Prostate gland (tissue), 2 donors: ENCODE measurements around the gene OGFOD1. TPM values are rescaled to one million over a fixed set of nuclear protein-coding genes. Genes with fewer than 3 reads are reported as not detected.

ENCODE experiments used
- DNase-seq: peaks from one replicate; pipeline ENCODE4 v3.0.0-alpha.2; 2019; ENCODE audit warnings: low spot score
- H3K27ac ChIP-seq, 2 donors: fragments of 200-600 bp; sonication (generic); 2 replicates each; pipeline ENCODE4 v1.5.1; 2017 to 2019
- H3K27me3 ChIP-seq: fragments of 200-600 bp; sonication (generic); replicated peaks from 2 replicates; pipeline ENCODE4 v1.5.1; 2019; ENCODE audit not compliant: insufficient read depth
- H3K36me3 ChIP-seq, 2 donors: fragments of 200-600 bp; sonication (generic); 1 replicate in 1 of 2; 2 replicates in 1 of 2; pipeline versions ENCODE4 v1.5.1 to v1.8.1; 2017 to 2019
- H3K4me1 ChIP-seq: fragments of 200-600 bp; sonication (generic); replicated peaks from 2 replicates; pipeline ENCODE4 v1.5.1; 2019
- H3K4me3 ChIP-seq, 2 donors: fragments of 200-600 bp; sonication (generic); 2 replicates each; pipeline ENCODE4 v1.5.1; 2017 to 2019
- H3K9me3 ChIP-seq: fragments of 200-600 bp; sonication (generic); 2 replicates; pipeline ENCODE4 v1.5.1; 2017
- CTCF ChIP-seq, 4 experiments: fragments of 200-600 bp in 2 of 4; fragments of 450-650 bp in 2 of 4; sonication (generic) in 2 of 4; IDR thresholded peaks; 1 replicate in 3 of 4; 2 replicates in 1 of 4; pipeline ENCODE4 v1.5.1; 2016 to 2019; ENCODE audit warnings: antibody characterized with exemption in 4 of 4, mild to moderate bottlenecking in 2 of 4, moderate library complexity in 2 of 4
- POLR2A ChIP-seq: fragments of 450-650 bp; IDR thresholded peaks from one replicate; pipeline ENCODE4 v1.6.1; 2016; ENCODE audit warnings: antibody characterized with exemption, mild to moderate bottlenecking
- POLR2AphosphoS5 ChIP-seq: sonication (generic); formaldehyde crosslinking; IDR thresholded peaks from one replicate; pipeline ENCODE4 v1.6.1; 2017; ENCODE audit warnings: antibody characterized with exemption
- WGBS: methylation state at CpG from one replicate; pipeline ENCODE4 v1.1.5; 2018; 5-methylcytosine and 5-hydroxymethylcytosine counted together
- intact Hi-C: fragments of 100-400 bp; cut with DNase I; formaldehyde crosslinking; loops from one replicate; pipeline ENCODE4 v1.14.2; 2022
- total RNA-seq, 2 donors: library from RNA; depleted of rRNA; stranded (reverse); fragments of >200 nt; gene quantifications; one replicate each; pipeline ENCODE4 v1.1.0, GENCODE V29; 2016

Gene OGFOD1
- total RNA-seq, 2 donors from 2014 or later: 18.5 to 57.2 TPM

GRCh38 chr16:56426585-56426984 lies 24.8 kb upstream of the OGFOD1 start:
- no peaks in the 10 kb centered on the region for H3K9me3 ChIP-seq
- intact Hi-C loops: no loop called here
- no peak overlapping the region for H3K27ac ChIP-seq
- 90% methylated on average over 4 of the region's 4 CpGs for WGBS
- H3K36me3 ChIP-seq: no peaks in the 10 kb centered on the region
- no peaks in the 10 kb centered on the region for H3K4me1 ChIP-seq
- no peak for TF ChIP-seq POLR2AphosphoS5
- no peak for TF ChIP-seq POLR2A
- no peak for TF ChIP-seq CTCF (IDR thresholded peaks at IDR 0.05)
- H3K27me3 ChIP-seq: no peaks in the 10 kb centered on the region
- H3K4me3 ChIP-seq: no peak overlapping the region
- no peak for DNase-seq

- WGBS: 94% methylated on average over 1 of the region's 1 CpG
- Histone ChIP-seq H3K27ac (no peak overlapping the region), H3K4me1 (no peaks in the 10 kb centered on the region), H3K27me3 (no peaks in the 10 kb centered on the region), H3K4me3 (no peak overlapping the region), H3K9me3 (no peaks in the 10 kb centered on the region), H3K36me3 (no peaks in the 10 kb centered on the region)
- intact Hi-C loops: no loop called here
- DNase-seq: no peak
- TF ChIP-seq CTCF (IDR thresholded peaks at IDR 0.05) (no peak), POLR2AphosphoS5 (no peak), POLR2A (no peak)
Measured at GRCh38 chr16:56428091-56428490, 23.3 kb upstream of the OGFOD1 start.

- no peaks in the 10 kb centered on the region for H3K9me3 ChIP-seq
- no peaks in the 10 kb centered on the region for H3K27me3 ChIP-seq
- TF ChIP-seq POLR2A: no peak
- no peak for TF ChIP-seq CTCF (IDR thresholded peaks at IDR 0.05)
- TF ChIP-seq POLR2AphosphoS5: no peak
- no peak overlapping the region for H3K4me3 ChIP-seq
- intact Hi-C loops: no loop called here
- no peaks in the 10 kb centered on the region for H3K36me3 ChIP-seq
- H3K27ac ChIP-seq: no peak overlapping the region
- H3K4me1 ChIP-seq: no peaks in the 10 kb centered on the region
- DNase-seq: no peak
Measured at GRCh38 chr16:56436258-56436657, 15.1 kb upstream of the OGFOD1 start.

GRCh38 chr16:56438038-56438437 lies 13.3 kb upstream of the OGFOD1 start:
- Histone ChIP-seq H3K4me1 (no peaks in the 10 kb centered on the region), H3K36me3 (no peaks in the 10 kb centered on the region), H3K9me3 (no peaks in the 10 kb centered on the region), H3K4me3 (no peak overlapping the region), H3K27me3 (no peaks in the 10 kb centered on the region), H3K27ac (no peak overlapping the region)
- 87% methylated on average over 1 of the region's 1 CpG for WGBS
- no peak for TF ChIP-seq CTCF (IDR thresholded peaks at IDR 0.05)
- TF ChIP-seq POLR2AphosphoS5: no peak
- TF ChIP-seq POLR2A: no peak
- intact Hi-C loops: no loop called here
- DNase-seq: no peak

GRCh38 chr16:56447286-56447685 lies 4.1 kb upstream of the OGFOD1 start:
- no peak for TF ChIP-seq POLR2AphosphoS5
- TF ChIP-seq POLR2A: no peak
- TF ChIP-seq CTCF (IDR thresholded peaks at IDR 0.05): no peak
- Histone ChIP-seq H3K9me3 (no peaks in the 10 kb centered on the region), H3K36me3 (no peaks in the 10 kb centered on the region)

More at GRCh38 chr16:56447286-56447685, 4.1 kb upstream of the OGFOD1 start:
- no peak overlapping the region for H3K27ac ChIP-seq
- no peak for DNase-seq
- H3K4me3 ChIP-seq: no peak overlapping the region
- intact Hi-C loops: no loop called here
- no peaks in the 10 kb centered on the region for H3K27me3 ChIP-seq
- WGBS: 87% methylated on average over 2 of the region's 2 CpGs
- H3K4me1 ChIP-seq: no peaks in the 10 kb centered on the region
